Ishikawa (cell line): Measurements from ENCODE around the gene CLEC4A.
A peak's percentile ranks its signal among the peaks of the same experiment; 100 is the strongest.

Experiments used
- CEBPB ChIP-seq: IDR thresholded peaks from 2 replicates; pipeline ENCODE4 v1.6.1; 2012
- CREB1 ChIP-seq: IDR thresholded peaks from 2 replicates; pipeline ENCODE4 v1.6.1; 2012; ENCODE audit warnings: low read depth
- EGR1 ChIP-seq: IDR thresholded peaks from 2 replicates; pipeline ENCODE4 v1.6.1; 2012
- EP300 ChIP-seq: IDR thresholded peaks from 2 replicates; pipeline ENCODE4 v1.6.1; 2012; ENCODE audit warnings: borderline replicate concordance
- FOXM1 ChIP-seq: IDR thresholded peaks from 2 replicates; pipeline ENCODE4 v1.6.1; 2012; ENCODE audit warnings: low read depth, borderline replicate concordance
- MAX ChIP-seq: IDR thresholded peaks from 2 replicates; pipeline ENCODE4 v1.6.1; 2012
- NFIC ChIP-seq: IDR thresholded peaks from 2 replicates; pipeline ENCODE4 v1.6.1; 2012
- RAD21 ChIP-seq: IDR thresholded peaks from 2 replicates; pipeline ENCODE4 v1.6.1; 2012; ENCODE audit warnings: low read depth
- REST ChIP-seq: IDR thresholded peaks from 2 replicates; pipeline ENCODE4 v1.6.1; 2012; ENCODE audit warnings: low read depth, mild to moderate bottlenecking
- TAF1 ChIP-seq: IDR thresholded peaks from 2 replicates; pipeline ENCODE4 v1.6.1; 2012; ENCODE audit warnings: low read depth, mild to moderate bottlenecking
- TCF12 ChIP-seq: IDR thresholded peaks from 2 replicates; pipeline ENCODE4 v1.6.1; 2012; ENCODE audit warnings: low read depth
- TEAD4 ChIP-seq: IDR thresholded peaks from 2 replicates; pipeline ENCODE4 v1.6.1; 2012
- USF1 ChIP-seq: IDR thresholded peaks from 2 replicates; pipeline ENCODE4 v1.6.1; 2012
- YY1 ChIP-seq: IDR thresholded peaks from 2 replicates; pipeline ENCODE4 v1.6.1; 2012; ENCODE audit warnings: low read depth
- ZBTB7A ChIP-seq: IDR thresholded peaks from 2 replicates; pipeline ENCODE4 v1.6.1; 2012; ENCODE audit warnings: low read depth

CLEC4A gene

GRCh38 chr12:8078398-8078797, 45.0 kb upstream of the CLEC4A start:
- TF ChIP-seq TAF1 (no peak), RAD21 (peak; percentile 67)

GRCh38 chr12:8078916-8079315, 44.5 kb upstream of the CLEC4A start:
- TF ChIP-seq NFIC (no peak), ZBTB7A (no peak), YY1 (no peak), USF1 (no peak)

GRCh38 chr12:8080120-8080519, 43.3 kb upstream of the CLEC4A start:
- TF ChIP-seq EP300 (no peak), USF1 (no peak), FOXM1 (no peak)

GRCh38 chr12:8081251-8081920, 42.0 kb upstream of the CLEC4A start:
- TF ChIP-seq USF1 (no peak), YY1 (no peak), TAF1 (no peak), FOXM1 (no peak), NFIC (no peak), CREB1 (no peak), CEBPB (no peak), TCF12 (no peak), EGR1 (no peak), RAD21 (no peak), EP300 (no peak), REST (no peak; the same call in 1 of the 2 replicates), MAX (no peak), TEAD4 (no peak), ZBTB7A (no peak)

GRCh38 chr12:8082808-8083100, 40.7 kb upstream of the CLEC4A start:
- TF ChIP-seq ZBTB7A: no peak
- TF ChIP-seq CREB1: no peak
- no peak for TF ChIP-seq USF1
- no peak for TF ChIP-seq TCF12
- TF ChIP-seq RAD21: no peak
- no peak for TF ChIP-seq TAF1
- TF ChIP-seq TEAD4: no peak
- no peak for TF ChIP-seq NFIC
- no peak for TF ChIP-seq FOXM1
- no peak for TF ChIP-seq EP300
- TF ChIP-seq CEBPB: no peak
- TF ChIP-seq YY1: no peak
- TF ChIP-seq REST: no peak

- TF ChIP-seq ZBTB7A (no peak), EGR1 (no peak), REST (no peak), USF1 (no peak), MAX (no peak), EP300 (no peak), CREB1 (no peak), TAF1 (no peak), TEAD4 (no peak), TCF12 (no peak), YY1 (no peak), CEBPB (no peak), RAD21 (no peak), FOXM1 (no peak), NFIC (no peak)
Observed at GRCh38 chr12:8087666-8088065, 35.8 kb upstream of the CLEC4A start.
